ENCODE measurements around the gene DCPS.
"Not testable (repeated sequence)": the region's sequence is repeated elsewhere in the genome, so short reads cannot be mapped to it uniquely, and the experiment has no call there.

DCPS gene

DNA sequence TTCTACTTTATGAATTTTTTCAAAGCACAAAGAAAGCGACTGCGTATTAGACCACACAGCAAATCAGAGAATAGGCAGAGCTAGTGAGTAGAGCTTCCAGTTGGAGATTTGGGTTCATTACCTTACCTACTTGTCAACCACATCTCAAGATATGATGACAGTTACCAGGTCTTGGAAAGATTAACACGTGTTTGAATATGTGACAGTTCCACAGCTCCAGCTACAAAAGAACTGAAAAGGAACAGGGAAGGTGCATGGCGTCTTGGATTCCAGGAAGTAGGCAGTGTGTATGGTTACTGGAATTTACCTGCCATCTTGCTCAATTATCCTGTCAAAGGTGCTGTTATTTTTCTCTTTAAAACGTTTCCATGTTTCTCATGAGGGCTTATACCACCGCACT, 15.6 kb upstream of the DCPS start:
- no peak for DNase-seq

DNA sequence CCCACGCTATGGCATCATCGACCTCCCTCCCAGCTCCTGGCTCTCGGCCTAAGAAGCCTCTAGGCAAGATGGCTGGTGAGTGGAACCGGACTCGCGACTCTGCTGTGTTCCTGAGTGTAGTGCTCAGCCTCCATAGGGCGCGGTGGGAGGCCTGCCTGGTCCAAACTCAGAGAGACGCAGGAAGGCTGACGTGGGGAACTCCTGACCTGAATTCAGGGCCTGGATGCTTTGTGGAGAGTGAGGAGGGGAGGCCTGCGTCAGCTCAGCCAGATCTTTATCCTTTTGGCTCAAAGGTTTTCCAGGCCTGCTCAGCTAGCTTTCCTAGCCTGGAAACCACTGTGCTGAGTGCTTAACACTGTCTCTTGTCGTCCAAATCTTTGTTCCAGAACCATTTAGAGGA, 13.0 kb upstream of the DCPS start:
- no peak for DNase-seq

GRCh38 chr11:126293726-126294125, 10.1 kb upstream of the DCPS start:
- no peak for DNase-seq

DNA sequence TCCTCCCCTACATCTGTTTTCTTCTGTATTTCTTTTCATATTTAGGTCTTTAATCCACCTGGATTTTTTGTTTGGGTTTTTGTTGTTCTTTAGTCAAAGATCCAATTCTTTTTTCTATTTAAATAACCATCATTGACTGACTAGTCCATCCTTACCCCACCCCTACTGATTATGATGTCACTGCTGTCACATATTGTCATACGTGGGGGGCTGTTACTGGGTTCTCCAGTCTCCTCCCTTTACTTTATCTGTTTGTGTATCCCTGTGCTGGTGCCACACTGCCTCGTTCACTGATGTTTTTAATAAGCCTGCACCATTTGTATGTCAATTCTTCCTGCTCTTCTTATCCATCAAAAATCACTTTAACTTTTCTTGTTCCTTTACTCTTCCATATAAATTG, 6.9 kb upstream of the DCPS start:
- no peak for DNase-seq

DNA sequence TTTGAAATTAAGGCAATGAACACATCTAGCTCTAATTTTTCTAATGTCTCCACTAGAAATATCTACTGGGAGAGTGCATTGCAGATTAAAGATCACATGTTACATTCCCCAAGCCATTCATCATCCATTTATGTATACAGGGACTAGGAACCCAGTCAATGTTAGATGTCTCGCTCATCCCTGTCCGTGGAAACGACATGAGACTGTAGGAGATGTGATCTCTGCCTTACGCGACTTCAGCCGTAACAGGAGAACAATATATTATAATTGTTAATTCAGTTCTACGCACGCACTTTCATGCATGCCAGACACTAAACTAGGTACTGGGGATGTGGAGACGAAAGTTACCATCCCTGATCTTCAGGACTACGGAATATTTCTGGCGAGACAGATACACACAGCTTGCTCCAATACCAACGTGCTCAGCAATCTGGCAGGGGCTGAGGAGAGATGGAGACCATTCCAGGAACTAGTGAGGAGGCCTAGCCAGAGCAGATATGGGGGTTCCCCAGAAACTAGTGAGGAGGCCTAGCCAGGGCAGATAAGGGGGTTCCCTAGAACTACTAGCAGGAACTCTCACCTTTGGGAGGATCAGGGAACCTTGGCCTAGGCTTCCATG, 706 bp downstream of the DCPS start:
- peak in 2 of 51 donors; percentile 31 to 70 for DNase-seq

- DNase-seq = no peak
Measured at GRCh38 chr11:126305699-126306098, 1.8 kb downstream of the DCPS start.

DNA sequence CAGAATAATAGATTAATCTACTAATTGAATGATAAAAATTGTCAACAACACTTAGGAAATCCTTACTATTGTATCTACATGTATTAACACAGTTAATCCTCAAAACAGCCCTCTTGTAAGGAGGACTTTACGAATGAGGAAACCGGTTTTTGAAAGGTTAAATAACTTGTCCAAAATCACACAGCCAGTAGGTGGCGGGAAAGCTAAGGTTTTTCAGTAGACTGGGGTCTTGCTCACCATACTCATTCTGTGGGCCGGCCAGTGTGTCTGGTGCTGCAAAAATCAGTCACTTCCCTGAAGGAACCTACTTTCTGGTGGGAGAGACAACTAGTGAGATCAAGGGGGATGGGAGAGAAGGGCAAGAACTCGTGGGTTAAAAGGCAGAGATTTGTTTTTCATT, 3.8 kb downstream of the DCPS start:
- peak in 6 of 51 donors; percentile 7 to 28 (median 14) for DNase-seq

DNA sequence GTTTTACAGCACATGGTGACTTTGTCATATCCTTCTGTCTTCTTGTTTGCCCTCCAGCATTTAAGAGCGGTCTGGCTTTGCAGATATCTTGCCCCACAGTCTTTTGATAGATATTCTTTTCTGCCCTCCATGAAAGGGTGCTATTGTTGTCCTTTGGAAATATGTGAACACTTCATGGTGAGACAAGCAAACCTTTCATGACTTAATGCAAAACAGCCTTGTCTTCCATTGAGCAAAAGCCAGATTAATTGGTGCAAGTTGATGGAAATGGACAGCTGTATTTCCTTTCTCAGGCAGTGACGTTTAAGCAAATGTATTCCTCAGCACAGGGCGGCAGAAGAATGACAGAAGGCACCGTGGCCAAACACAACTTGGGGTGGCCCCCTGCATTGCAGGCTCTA, 4.4 kb downstream of the DCPS start:
- DNase-seq = peak in 2 of 51 donors; percentile 15 to 40

DNA sequence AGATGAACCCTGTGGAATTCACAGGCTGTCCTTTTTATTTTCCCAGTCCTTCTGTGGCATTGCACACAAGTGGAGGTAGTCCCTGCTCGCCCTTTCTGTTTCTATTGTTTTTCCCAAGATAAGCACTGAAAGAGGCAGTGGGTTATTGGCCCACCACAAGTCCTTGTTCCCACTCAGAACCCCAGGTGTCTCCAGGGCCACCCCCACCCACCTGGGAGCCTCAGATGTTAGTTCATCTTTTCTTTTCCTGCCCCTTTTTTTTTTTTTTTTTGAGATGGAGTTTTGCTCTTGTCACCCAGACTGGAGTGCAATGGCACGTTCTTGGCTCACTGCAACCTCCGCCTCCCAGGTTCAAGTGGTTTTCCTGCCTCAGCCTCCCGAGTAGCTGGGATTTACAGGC, 4.9 kb downstream of the DCPS start:
- DNase-seq = not testable (repeated sequence)

DNA sequence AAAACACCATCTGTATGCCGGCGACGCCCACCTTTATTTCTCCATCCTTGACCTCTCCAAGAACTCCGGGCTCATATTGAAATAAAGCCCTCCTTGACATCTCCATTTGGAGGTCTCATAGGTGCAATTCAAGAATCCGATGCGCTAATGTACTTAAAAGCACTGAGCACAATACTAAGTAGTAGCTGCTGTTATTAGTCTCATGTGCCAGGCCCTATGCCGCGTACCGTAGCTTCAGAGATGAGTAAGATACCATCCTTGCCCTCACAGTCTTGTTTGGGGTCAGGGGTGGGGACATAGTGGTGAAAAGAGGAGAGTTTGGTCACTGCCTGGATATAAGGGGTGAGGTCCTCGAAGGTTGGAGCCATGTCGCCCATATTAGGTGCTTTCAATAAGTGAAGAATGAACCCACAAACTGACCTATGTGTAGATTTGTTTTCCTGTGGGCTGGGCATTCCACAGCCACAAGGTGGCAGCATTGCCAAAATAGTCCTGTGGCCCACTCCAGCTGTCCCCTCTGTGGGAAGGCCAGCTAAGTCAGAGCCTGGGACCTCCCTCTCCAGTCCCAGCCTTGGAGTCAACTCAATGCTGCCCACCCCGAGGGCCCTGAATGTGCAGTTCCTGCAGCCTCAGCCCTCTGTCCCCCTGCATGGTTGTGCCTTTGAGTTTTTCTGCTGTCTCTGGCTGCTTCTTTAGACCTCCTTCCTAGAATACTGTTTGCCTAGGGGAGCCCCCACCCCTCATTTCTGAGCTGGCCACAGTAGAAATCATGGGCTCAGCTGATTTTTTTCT, 6.5 kb downstream of the DCPS start:
- DNase-seq = peak in 50 of 51 donors; percentile 9 to 85 (median 56)

DNA sequence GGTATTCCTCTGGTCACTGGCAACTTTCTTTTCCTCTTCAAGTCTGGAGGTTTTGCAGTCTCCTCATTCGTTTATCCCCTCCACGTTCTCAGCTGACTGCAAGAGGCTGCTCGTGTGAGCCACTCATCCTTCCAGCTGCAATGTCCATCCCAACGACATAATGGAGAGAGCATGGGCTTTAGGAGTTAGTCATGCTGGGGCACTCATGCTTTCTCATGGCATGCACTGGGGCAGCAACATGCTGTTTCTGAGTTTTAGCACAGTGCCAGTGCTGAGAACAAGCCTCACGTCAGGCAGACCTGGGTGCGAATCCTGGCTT, 7.1 kb downstream of the DCPS start:
- DNase-seq = no peak

- DNase-seq = no peak
Measured at GRCh38 chr11:126311401-126312291, 7.8 kb downstream of the DCPS start.

DNA sequence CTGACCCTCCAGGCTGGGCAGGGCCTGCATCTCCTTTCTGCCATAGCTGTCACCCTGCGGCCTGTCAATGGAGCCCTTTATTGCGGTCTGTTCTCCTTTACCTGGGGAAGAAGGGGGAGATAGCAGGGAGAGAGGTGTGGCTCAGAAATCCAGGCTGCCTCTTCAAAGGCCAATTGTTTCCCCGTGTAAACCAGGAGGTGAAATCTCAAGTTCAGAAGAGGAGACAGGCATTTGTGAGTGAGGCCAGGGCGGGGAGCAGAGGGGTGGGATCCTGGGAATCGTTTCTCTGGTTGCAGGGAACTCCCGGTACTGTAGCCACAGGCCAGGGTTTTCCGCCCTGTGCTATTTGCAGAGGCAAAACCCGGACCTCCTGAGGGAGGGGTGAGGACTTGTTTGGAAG, 9.1 kb downstream of the DCPS start:
- no peak for DNase-seq

DNA sequence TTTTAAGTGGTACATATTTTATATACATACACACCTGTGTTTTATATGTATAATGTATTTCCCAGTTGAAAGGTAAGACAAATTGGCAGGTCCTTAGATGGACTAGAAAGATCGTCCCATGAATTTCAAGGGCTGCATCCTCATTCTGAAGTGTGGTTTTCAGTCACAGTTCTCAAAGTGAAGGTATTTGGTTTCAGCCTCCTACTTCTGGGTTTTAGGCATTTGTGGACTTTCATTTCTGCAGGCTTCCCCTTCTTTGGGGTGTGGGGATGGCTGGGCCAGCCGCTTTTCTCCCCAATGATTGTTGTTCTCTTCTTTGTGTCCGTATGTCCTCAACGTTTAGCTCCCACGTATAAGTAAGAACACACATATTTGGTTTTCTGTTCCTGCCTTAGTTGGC, 10.0 kb downstream of the DCPS start:
- no peak for DNase-seq

GRCh38 chr11:126317432-126317755, 13.5 kb downstream of the DCPS start:
- no peak for DNase-seq

DNA sequence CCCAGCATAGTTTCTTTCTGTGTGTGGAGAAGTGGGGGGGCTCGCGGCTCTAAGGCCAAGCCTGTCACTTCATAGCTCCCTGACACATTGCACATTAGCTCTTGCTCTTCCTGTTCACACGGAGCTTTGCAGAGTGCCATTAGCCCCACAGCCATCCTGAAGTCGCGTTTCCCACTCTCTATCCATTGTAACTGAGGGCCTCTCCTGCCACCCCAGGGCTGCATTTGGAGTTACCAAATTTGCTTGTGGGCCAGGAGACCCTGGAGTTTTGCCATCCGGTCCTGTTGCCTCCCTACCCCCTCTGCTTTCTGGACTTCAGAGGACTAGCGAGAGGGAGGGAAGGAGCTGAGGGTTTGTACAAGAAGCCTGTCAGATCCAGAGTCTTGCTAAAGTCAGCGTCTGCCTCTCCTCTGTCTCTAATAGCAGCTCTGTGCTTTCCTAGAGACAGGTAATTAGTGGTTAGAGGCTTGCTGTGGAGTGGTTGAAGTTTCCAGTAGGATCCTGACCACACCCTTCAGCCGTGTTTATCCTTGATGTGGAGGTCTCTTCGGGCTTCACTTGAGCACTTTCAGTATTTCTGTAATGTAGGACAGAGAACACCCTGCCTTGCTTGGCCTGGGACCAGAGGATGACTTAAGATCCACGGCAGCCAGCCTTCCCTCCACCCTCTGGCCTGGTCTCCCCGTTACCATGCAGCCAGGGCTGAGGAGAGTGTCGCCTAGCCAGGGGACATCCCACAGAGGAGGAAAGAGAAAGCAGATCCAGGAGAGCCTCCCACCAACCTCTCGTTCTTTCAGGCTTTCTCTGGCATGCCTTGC, 14.1 kb downstream of the DCPS start:
- peak in 25 of 51 donors; percentile 8 to 57 (median 28) for DNase-seq

DNA sequence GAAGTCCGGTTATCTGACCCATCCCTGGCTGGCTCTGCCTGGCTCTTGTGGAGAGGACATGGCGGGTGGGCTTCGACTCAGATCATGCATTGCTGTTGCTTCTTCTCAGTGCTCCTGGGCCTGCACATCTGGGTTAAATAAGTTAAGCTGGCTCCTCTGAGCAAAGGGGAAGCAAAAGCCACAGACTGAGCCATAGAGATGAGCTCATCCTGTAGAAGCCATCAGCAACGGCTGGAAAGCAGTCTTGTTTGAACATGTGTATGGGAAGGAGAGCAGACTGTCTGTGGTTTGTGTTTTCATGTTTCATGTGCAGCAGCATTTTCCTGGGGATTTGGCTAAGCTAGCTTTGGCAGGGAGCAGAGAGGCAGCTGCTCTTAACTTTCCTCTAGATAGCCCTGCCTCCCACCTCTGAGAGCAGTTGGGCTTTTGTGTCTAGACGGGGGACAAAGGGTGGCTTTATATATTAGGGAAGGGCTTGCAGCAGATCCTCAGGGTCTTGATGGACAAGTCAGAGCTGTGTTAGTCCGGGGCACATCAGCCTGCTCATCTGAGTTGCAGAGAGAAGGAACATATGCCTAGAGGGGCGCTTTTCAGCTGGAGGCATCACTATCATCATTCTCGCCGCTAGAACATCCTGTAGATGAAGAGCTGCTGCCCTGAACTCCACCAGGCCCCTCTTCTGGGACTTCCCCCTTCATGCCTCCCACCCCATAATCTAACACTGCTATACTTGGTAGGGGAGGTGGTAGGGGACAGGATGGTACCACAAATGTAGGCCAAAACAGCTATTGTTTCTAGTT, 14.9 kb downstream of the DCPS start:
- DNase-seq = peak in 6 of 51 donors; percentile 9 to 50 (median 40)

DNA sequence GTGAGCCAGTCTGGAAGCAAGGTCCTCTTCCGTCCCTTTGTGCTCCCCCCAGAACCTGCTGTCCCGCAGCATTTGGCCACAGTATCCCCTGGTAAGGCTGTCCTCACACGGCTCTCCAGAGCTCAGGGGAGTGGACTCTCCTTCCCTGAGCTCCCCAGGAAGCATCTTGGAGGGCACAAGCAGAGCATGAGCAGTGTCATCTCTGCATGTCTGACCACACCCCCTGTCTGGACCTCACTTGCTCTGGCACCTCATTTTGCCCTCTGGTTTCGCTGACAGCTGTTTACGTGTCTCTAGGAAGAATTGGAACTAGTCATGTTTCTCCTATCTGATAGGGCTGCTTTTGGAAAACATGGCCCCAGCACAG, 15.5 kb downstream of the DCPS start:
- DNase-seq = no peak

DNA sequence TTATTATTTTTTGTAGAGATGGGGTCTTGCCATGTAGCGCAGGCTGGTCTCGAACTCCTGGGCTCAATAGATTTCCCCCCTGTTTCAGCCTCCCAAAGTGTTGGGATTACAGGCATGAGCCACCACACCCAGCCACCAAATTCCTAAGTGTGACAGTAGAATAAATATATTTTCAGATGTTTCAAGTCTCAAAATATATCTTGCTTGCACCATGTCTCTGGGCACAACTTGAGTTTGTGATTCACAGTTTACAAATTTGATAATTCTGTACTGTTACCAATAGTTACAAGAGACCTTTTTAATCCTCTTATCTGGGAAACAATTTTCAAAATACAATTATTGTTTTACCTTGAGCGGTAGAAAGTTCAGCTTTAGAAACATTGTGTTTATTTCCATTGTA, 19.1 kb downstream of the DCPS start:
- no peak for DNase-seq

GRCh38 chr11:126327281-126328000, 23.6 kb downstream of the DCPS start:
- DNase-seq = no peak
